Left kidney (tissue), 8 donors: ENCODE data around the gene GSN. TPM values are rescaled to one million over a fixed set of nuclear protein-coding genes. Genes with fewer than 3 reads are reported as not detected.

Experiments
- DNase-seq: peaks from one replicate; pipeline ENCODE4 v3.0.0-alpha.2; 2013
- long read RNA-seq, 8 donors: transcript quantifications; one replicate each; lab custom pipeline, GENCODE V29; 2026
- polyA plus RNA-seq: library from polyadenylated mRNA; unstranded; fragments of 120-200 nt; gene quantifications from one replicate; pipeline ENCODE4 v1.2.1, GENCODE V29; 2013; ENCODE audit not compliant: insufficient read length

Gene GSN
- 161 TPM for polyA plus RNA-seq
- long read RNA-seq, donor 1, transcript GSN-204 (17 exons, 2,657 nt), result major isoform, 31 of 118 reads
- long read RNA-seq, donor 1, partial matches to known transcripts, result 70 of 118 reads
- long read RNA-seq, donor 1, other reads (novel, unspliced or antisense), result 11 of 118 reads
- long read RNA-seq, donor 2, transcript GSN-204 (17 exons, 2,657 nt), result major isoform, 27 of 57 reads
- long read RNA-seq, donor 2, partial matches to known transcripts, result 16 of 57 reads
- long read RNA-seq, donor 2, other reads (novel, unspliced or antisense), result 9 of 57 reads
- long read RNA-seq, donor 3, transcript GSN-204 (17 exons, 2,657 nt), result major isoform, 32 of 71 reads
- long read RNA-seq, donor 3, partial matches to known transcripts, result 25 of 71 reads
- long read RNA-seq, donor 3, other reads (novel, unspliced or antisense), result 9 of 71 reads
- long read RNA-seq, donor 4, partial matches to known transcripts, result 42 of 44 reads
- long read RNA-seq, donor 4, other reads (novel, unspliced or antisense), result 0 of 44 reads
- long read RNA-seq, donor 5, transcript GSN-204 (17 exons, 2,657 nt), result major isoform, 75 of 288 reads
- long read RNA-seq, donor 5, partial matches to known transcripts, result 183 of 288 reads
- long read RNA-seq, donor 5, other reads (novel, unspliced or antisense), result 23 of 288 reads
- long read RNA-seq, donor 6, transcript GSN-204 (17 exons, 2,657 nt), result major isoform, 40 of 224 reads
- long read RNA-seq, donor 6, partial matches to known transcripts, result 178 of 224 reads
- long read RNA-seq, donor 6, other reads (novel, unspliced or antisense), result 6 of 224 reads
- long read RNA-seq, donor 7, transcript GSN-211 (3 exons, 680 nt), result minor isoform, 5 of 199 reads
- long read RNA-seq, donor 7, transcript GSN-201 (6 exons, 879 nt), result minor isoform, 5 of 199 reads
- long read RNA-seq, donor 7, transcript GSN-204 (17 exons, 2,657 nt), result major isoform, 19 of 199 reads
- long read RNA-seq, donor 7, partial matches to known transcripts, result 137 of 199 reads
- long read RNA-seq, donor 7, other reads (novel, unspliced or antisense), result 31 of 199 reads
- long read RNA-seq, donor 8, transcript GSN-204 (17 exons, 2,657 nt), result major isoform, 9 of 9 reads
- long read RNA-seq, donor 8, partial matches to known transcripts, result 0 of 9 reads
- long read RNA-seq, donor 8, other reads (novel, unspliced or antisense), result 0 of 9 reads

- peak; percentile 70 for DNase-seq
These were observed at the start of gene GSN for GRCh38 chr9:121267689-121268597. Gene GSN (plus strand): TSS chr9:121268162. CDS start chr9:121301972, 33,810 bp downstream.

- DNase-seq, result no peak
These were observed 49.5 kb upstream of the GSN start for GRCh38 chr9:121218357-121219027.

- no peak for DNase-seq
These were observed 48.4 kb upstream of the GSN start for GRCh38 chr9:121219530-121219929.

- no peak for DNase-seq
These were observed 46.8 kb upstream of the GSN start for GRCh38 chr9:121220996-121221663.

- DNase-seq, result no peak
These were observed 46.3 kb upstream of the GSN start for GRCh38 chr9:121221664-121222055.

GRCh38 chr9:121222524-121223171 is 45.3 kb upstream of the GSN start:
- no peak for DNase-seq

GRCh38 chr9:121225240-121225639 is 42.7 kb upstream of the GSN start:
- no peak for DNase-seq

- DNase-seq, result no peak
These were observed 41.8 kb upstream of the GSN start for GRCh38 chr9:121226175-121226574.

GRCh38 chr9:121227862-121228261 is 40.1 kb upstream of the GSN start:
- no peak for DNase-seq

GRCh38 chr9:121230256-121230655 is 37.7 kb upstream of the GSN start:
- no peak for DNase-seq

GRCh38 chr9:121232251-121232650 is 35.7 kb upstream of the GSN start:
- DNase-seq, result no peak

- DNase-seq, result no peak
These were observed 33.8 kb upstream of the GSN start for GRCh38 chr9:121233906-121234831.

GRCh38 chr9:121234832-121235161 is 33.2 kb upstream of the GSN start:
- no peak for DNase-seq

- DNase-seq, result no peak
These were observed 32.5 kb upstream of the GSN start for GRCh38 chr9:121235512-121235911.

GRCh38 chr9:121237916-121238315 is 30.0 kb upstream of the GSN start:
- no peak for DNase-seq

GRCh38 chr9:121239071-121239470 is 28.9 kb upstream of the GSN start:
- DNase-seq, result no peak

- DNase-seq, result no peak
These were observed 28.1 kb upstream of the GSN start for GRCh38 chr9:121239851-121240250.

- no peak for DNase-seq
These were observed 27.4 kb upstream of the GSN start for GRCh38 chr9:121240472-121241135.
